ENCODE results near the gene FBXL17. TPM values are rescaled to one million over a fixed set of nuclear protein-coding genes. Genes with fewer than 3 reads are reported as not detected.

The FBXL17 gene
- total RNA-seq, 1 experiment from 2014 or later = 3.5 TPM

DNA sequence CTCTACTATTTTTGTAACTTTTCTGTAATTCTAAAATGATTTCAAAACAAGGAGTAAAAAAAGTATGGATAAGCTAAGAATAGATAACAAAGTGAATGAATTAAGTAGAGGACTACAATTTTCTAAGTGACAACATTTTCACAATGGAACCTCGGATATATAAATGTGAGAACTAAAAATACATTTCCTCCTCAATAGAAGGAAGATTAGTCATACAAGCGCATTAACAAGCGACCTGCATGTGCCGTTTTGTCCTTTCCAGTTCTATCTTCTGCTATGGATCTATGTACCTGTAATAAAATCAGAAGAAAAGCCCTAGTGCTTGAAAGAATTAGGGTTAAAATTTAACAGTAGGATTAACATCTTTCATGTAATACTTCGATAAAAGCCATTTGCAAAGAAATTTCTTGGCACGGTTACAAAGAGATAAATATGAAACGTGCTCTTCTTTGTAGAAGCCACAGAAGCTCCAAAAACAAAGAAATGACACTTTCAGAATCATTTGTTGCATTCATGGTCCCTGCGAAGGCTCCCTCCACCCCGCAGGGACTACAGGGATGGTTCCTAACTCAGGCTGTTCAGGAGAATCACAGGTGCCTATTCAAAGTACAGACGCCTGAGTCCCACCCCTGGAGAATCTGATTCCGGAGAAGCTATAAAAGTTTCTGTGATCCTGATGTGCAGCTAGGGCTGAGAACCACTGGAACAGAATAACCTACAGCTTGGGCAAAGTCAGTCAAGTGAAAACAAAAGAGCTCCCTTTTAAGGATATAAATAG lies 494.5 kb downstream of the FBXL17 start:
- no peaks in the 10 kb centered on the region; the same call in 1 of the 2 replicates for H3K27me3 Mint-ChIP-seq (ENCODE audit: low read depth)
- no peaks in the 10 kb centered on the region for H3K4me1 Mint-ChIP-seq
- ChIA-PET CTCF (no interaction called here), POLR2A (no interaction called here)
- TF ChIP-seq RORB (CRISPR knock-in tag; IDR thresholded peaks at IDR 0.05) = no peak
- TF ChIP-seq, protein P1, sequence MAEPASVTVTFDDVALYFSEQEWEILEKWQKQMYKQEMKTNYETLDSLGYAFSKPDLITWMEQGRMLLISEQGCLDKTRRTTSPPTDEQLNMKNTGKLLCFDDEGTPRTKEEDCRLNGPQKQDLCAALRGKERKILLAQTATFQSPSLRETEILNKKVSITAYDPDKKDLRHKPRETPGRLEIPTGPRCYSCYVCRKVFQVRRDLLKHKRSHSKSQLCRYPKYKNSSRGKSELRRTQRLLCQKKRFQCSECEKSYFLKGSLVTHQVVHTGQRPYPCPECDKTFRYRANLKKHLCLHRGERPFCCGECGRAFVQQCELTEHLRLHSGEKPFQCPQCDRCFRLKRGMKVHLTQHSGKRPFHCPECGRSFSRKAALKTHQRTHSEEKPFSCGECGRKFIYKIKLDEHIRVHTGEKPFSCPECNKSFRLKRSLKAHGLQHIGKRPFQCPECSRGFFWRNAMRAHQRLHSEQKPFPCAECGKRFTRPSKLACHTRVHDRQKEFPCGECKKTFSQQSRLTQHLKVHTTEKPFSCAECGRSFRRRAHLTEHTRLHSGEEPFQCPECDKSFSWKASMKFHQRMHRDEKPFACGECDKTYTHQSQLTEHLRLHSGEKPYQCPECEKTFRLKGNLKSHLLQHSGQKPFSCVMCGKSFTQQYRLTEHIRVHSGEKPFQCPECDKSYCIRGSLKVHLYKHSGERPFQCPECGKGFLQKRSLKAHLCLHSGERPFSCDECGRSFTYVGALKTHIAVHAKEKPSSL (CRISPR knock-in tag; conservative IDR thresholded peaks at IDR 0.05) = no peak
- TF ChIP-seq, protein P2, sequence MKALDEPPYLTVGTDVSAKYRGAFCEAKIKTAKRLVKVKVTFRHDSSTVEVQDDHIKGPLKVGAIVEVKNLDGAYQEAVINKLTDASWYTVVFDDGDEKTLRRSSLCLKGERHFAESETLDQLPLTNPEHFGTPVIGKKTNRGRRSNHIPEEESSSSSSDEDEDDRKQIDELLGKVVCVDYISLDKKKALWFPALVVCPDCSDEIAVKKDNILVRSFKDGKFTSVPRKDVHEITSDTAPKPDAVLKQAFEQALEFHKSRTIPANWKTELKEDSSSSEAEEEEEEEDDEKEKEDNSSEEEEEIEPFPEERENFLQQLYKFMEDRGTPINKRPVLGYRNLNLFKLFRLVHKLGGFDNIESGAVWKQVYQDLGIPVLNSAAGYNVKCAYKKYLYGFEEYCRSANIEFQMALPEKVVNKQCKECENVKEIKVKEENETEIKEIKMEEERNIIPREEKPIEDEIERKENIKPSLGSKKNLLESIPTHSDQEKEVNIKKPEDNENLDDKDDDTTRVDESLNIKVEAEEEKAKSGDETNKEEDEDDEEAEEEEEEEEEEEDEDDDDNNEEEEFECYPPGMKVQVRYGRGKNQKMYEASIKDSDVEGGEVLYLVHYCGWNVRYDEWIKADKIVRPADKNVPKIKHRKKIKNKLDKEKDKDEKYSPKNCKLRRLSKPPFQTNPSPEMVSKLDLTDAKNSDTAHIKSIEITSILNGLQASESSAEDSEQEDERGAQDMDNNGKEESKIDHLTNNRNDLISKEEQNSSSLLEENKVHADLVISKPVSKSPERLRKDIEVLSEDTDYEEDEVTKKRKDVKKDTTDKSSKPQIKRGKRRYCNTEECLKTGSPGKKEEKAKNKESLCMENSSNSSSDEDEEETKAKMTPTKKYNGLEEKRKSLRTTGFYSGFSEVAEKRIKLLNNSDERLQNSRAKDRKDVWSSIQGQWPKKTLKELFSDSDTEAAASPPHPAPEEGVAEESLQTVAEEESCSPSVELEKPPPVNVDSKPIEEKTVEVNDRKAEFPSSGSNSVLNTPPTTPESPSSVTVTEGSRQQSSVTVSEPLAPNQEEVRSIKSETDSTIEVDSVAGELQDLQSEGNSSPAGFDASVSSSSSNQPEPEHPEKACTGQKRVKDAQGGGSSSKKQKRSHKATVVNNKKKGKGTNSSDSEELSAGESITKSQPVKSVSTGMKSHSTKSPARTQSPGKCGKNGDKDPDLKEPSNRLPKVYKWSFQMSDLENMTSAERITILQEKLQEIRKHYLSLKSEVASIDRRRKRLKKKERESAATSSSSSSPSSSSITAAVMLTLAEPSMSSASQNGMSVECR (CRISPR knock-in tag; IDR thresholded peaks at IDR 0.05; ENCODE audit: borderline replicate concordance) = no peak
- TF ChIP-seq NR3C1 (CRISPR knock-in tag; conservative IDR thresholded peaks at IDR 0.05; ENCODE audit: low read depth) = no peak
- TF ChIP-seq ZNF671 (CRISPR knock-in tag; IDR thresholded peaks at IDR 0.05) = no peak
- TF ChIP-seq, protein P3, sequence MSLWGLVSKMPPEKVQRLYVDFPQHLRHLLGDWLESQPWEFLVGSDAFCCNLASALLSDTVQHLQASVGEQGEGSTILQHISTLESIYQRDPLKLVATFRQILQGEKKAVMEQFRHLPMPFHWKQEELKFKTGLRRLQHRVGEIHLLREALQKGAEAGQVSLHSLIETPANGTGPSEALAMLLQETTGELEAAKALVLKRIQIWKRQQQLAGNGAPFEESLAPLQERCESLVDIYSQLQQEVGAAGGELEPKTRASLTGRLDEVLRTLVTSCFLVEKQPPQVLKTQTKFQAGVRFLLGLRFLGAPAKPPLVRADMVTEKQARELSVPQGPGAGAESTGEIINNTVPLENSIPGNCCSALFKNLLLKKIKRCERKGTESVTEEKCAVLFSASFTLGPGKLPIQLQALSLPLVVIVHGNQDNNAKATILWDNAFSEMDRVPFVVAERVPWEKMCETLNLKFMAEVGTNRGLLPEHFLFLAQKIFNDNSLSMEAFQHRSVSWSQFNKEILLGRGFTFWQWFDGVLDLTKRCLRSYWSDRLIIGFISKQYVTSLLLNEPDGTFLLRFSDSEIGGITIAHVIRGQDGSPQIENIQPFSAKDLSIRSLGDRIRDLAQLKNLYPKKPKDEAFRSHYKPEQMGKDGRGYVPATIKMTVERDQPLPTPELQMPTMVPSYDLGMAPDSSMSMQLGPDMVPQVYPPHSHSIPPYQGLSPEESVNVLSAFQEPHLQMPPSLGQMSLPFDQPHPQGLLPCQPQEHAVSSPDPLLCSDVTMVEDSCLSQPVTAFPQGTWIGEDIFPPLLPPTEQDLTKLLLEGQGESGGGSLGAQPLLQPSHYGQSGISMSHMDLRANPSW (CRISPR knock-in tag; conservative IDR thresholded peaks at IDR 0.05; ENCODE audit: low read depth) = no peak
- TF ChIP-seq ZNF416 (CRISPR knock-in tag; IDR thresholded peaks at IDR 0.05) = no peak
- TF ChIP-seq, protein P4, sequence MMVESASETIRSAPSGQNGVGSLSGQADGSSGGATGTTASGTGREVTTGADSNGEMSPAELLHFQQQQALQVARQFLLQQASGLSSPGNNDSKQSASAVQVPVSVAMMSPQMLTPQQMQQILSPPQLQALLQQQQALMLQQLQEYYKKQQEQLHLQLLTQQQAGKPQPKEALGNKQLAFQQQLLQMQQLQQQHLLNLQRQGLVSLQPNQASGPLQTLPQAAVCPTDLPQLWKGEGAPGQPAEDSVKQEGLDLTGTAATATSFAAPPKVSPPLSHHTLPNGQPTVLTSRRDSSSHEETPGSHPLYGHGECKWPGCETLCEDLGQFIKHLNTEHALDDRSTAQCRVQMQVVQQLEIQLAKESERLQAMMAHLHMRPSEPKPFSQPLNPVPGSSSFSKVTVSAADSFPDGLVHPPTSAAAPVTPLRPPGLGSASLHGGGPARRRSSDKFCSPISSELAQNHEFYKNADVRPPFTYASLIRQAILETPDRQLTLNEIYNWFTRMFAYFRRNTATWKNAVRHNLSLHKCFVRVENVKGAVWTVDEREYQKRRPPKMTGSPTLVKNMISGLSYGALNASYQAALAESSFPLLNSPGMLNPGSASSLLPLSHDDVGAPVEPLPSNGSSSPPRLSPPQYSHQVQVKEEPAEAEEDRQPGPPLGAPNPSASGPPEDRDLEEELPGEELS (CRISPR knock-in tag; IDR thresholded peaks at IDR 0.05) = no peak
- TF ChIP-seq, protein P5, sequence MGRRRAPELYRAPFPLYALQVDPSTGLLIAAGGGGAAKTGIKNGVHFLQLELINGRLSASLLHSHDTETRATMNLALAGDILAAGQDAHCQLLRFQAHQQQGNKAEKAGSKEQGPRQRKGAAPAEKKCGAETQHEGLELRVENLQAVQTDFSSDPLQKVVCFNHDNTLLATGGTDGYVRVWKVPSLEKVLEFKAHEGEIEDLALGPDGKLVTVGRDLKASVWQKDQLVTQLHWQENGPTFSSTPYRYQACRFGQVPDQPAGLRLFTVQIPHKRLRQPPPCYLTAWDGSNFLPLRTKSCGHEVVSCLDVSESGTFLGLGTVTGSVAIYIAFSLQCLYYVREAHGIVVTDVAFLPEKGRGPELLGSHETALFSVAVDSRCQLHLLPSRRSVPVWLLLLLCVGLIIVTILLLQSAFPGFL (CRISPR knock-in tag; IDR thresholded peaks at IDR 0.05; ENCODE audit: borderline replicate concordance) = no peak
- H3K36me3 Mint-ChIP-seq = no peaks in the 10 kb centered on the region
- H3K9me3 Mint-ChIP-seq = no peaks in the 10 kb centered on the region
- ATAC-seq (peak; percentile 34; the same call in 1 of the 2 replicates), DNase-seq (ENCODE audit: low spot score) (no peak)
- no peak overlapping the region for H3K4me3 Mint-ChIP-seq
- H3K27ac Mint-ChIP-seq = no peak overlapping the region

DNA sequence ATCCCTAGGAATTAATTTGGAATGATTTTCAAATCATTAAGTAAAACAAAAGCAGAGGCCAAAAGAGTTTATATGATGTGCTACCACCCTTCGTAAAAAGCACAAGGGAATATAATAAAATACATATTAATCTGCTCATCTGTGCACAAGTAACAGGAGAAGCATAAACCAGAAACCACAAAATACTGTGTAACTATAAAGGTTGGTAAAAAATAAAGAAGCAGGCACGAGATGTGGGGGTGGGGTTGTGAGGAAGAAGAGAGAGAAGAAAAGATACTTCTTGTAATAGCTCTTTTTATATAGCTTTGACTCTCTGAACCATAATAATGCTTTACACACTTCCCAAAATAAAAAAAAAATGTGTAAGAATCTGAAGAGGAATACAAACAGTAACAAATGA lies 496.3 kb downstream of the FBXL17 start:
- no peak overlapping the region for H3K4me3 Mint-ChIP-seq
- no peak overlapping the region for H3K27ac Mint-ChIP-seq
- ATAC-seq (no peak), DNase-seq (ENCODE audit: low spot score) (no peak)
- no peaks in the 10 kb centered on the region; the same call in 1 of the 2 replicates for H3K27me3 Mint-ChIP-seq (ENCODE audit: low read depth)
- H3K9me3 Mint-ChIP-seq = no peaks in the 10 kb centered on the region
- ChIA-PET POLR2A (no interaction called here), CTCF (no interaction called here)
- no peaks in the 10 kb centered on the region for H3K36me3 Mint-ChIP-seq
- no peaks in the 10 kb centered on the region for H3K4me1 Mint-ChIP-seq
- TF ChIP-seq RORB (CRISPR knock-in tag; IDR thresholded peaks at IDR 0.05) (no peak), ZBTB21 (CRISPR knock-in tag; IDR thresholded peaks at IDR 0.05; ENCODE audit: borderline replicate concordance) (no peak), SMAD3 (CRISPR knock-in tag; IDR thresholded peaks at IDR 0.05; ENCODE audit: borderline replicate concordance) (no peak), ZNF671 (CRISPR knock-in tag; IDR thresholded peaks at IDR 0.05) (no peak)
- TF ChIP-seq, protein P6, sequence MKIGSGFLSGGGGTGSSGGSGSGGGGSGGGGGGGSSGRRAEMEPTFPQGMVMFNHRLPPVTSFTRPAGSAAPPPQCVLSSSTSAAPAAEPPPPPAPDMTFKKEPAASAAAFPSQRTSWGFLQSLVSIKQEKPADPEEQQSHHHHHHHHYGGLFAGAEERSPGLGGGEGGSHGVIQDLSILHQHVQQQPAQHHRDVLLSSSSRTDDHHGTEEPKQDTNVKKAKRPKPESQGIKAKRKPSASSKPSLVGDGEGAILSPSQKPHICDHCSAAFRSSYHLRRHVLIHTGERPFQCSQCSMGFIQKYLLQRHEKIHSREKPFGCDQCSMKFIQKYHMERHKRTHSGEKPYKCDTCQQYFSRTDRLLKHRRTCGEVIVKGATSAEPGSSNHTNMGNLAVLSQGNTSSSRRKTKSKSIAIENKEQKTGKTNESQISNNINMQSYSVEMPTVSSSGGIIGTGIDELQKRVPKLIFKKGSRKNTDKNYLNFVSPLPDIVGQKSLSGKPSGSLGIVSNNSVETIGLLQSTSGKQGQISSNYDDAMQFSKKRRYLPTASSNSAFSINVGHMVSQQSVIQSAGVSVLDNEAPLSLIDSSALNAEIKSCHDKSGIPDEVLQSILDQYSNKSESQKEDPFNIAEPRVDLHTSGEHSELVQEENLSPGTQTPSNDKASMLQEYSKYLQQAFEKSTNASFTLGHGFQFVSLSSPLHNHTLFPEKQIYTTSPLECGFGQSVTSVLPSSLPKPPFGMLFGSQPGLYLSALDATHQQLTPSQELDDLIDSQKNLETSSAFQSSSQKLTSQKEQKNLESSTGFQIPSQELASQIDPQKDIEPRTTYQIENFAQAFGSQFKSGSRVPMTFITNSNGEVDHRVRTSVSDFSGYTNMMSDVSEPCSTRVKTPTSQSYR (CRISPR knock-in tag; IDR thresholded peaks at IDR 0.05) = no peak
- TF ChIP-seq, protein P7, sequence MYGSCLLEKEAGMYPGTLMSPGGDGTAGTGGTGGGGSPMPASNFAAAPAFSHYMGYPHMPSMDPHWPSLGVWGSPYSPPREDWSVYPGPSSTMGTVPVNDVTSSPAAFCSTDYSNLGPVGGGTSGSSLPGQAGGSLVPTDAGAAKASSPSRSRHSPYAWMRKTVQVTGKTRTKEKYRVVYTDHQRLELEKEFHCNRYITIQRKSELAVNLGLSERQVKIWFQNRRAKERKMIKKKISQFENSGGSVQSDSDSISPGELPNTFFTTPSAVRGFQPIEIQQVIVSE (CRISPR knock-in tag; IDR thresholded peaks at IDR 0.05; ENCODE audit: borderline replicate concordance) = no peak

All from WTC11 (cell line).